Testis (tissue), 2 donors: ENCODE data around the gene B3GNT4.

Experiments used
- CTCF ChIP-seq, 3 experiments: fragments of 450-650 bp in 2 of 3; fragments of 200-600 bp in 1 of 3; sonication (generic) in 1 of 3; IDR thresholded peaks; one replicate each; pipeline ENCODE4 v1.5.1; 2016 to 2019; ENCODE audit warnings: antibody characterized with exemption in 3 of 3, mild to moderate bottlenecking in 2 of 3, moderate library complexity in 1 of 3
- POLR2A ChIP-seq: fragments of 450-650 bp; IDR thresholded peaks from one replicate; pipeline ENCODE4 v1.6.1; 2017; ENCODE audit warnings: antibody characterized with exemption, mild to moderate bottlenecking, moderate library complexity

GRCh38 chr12:122206976-122207375 is 3.5 kb downstream of the B3GNT4 start:
- TF ChIP-seq POLR2A (no peak), CTCF (IDR thresholded peaks at IDR 0.05) (no peak)
